ENCODE measurements around the gene GDF15.
"Not testable (repeated sequence)": the region's sequence is repeated elsewhere in the genome, so short reads cannot be mapped to it uniquely, and the experiment has no call there.

GDF15 gene, protein sequence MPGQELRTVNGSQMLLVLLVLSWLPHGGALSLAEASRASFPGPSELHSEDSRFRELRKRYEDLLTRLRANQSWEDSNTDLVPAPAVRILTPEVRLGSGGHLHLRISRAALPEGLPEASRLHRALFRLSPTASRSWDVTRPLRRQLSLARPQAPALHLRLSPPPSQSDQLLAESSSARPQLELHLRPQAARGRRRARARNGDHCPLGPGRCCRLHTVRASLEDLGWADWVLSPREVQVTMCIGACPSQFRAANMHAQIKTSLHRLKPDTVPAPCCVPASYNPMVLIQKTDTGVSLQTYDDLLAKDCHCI

GRCh38 chr19:18385675-18386542 is at the start of gene GDF15:
Gene GDF15 (plus strand): TSS chr19:18386158. CDS start chr19:18386190, 32 bp downstream.
- in situ Hi-C loops (cut with MboI; ENCODE audit: low sequenced_read_pairs): no loop called here

- in situ Hi-C loops (cut with MboI; ENCODE audit: low sequenced_read_pairs): no loop called here
Observed at GRCh38 chr19:18338541-18338940, 47.4 kb upstream of the GDF15 start.

DNA sequence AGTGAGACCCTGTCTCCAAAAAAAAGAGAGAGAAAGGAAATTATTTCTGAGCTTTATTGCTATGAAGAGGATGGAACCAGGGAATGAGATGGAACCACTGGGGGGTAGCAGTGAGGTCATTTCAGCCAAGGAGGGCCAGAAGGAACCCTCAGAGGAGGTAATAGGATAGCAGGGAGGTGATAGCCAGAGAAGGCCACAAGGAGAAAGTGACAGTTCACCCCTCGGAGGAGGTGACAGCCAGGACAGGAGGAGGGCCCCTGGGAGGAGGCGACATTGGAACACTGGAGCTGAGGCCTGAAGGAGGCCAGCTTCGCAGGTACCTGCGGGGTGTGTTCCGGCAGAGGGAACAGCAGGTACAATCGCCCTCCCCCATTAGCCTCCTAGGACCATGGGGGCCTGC is 46.2 kb upstream of the GDF15 start:
- in situ Hi-C loops (cut with MboI; ENCODE audit: low sequenced_read_pairs): no loop called here

- in situ Hi-C loops (cut with MboI; ENCODE audit: low sequenced_read_pairs): no loop called here
Observed at GRCh38 chr19:18340190-18340989, 45.6 kb upstream of the GDF15 start, which contains the start of gene PGPEP1. Gene PGPEP1 (plus strand): TSS chr19:18340598. CDS start chr19:18340682, 84 bp downstream.

DNA sequence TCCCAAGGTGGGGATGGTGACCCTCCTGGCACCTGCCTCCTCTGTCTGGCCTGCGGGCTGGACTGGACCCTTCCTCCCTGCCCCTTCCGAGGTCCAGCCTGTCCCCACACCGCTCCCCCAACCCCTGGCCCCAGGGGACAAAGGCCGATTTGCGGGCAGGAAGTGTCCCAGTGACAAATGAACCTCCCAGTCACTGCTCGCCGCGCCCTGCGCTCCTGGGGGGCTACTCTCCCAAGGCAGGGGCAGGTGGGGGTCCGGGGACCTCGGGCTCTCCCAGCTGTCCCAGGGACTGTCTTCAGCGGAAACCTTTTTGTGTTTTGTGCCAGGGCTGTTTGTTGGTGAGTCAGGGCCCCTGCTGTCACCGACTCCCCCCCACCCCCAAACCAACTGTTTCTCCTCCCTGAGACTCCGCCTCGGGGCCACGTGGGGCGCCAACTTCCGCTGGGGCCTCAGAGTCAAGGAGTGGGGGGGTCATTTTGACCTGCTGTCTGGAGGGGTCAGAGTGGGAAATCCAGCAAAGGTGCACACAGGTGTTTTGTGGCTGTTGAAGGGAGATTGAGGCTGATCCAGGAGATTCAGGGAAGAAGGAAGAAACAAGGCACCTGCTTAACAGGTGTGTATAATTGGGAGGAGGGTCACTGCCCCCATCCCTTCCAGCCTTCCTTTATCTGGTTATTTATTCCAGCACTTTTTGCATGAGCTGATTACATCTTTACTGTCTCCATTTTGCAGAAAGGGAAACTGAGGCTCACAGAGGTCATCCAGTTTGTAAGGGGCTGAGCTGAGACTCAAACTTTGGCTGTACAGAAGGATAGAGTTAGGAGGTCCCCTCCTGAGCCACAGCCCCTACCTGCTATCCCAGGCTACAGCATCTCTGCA is 44.7 kb upstream of the GDF15 start:
- in situ Hi-C loops (cut with MboI; ENCODE audit: low sequenced_read_pairs): no loop called here

DNA sequence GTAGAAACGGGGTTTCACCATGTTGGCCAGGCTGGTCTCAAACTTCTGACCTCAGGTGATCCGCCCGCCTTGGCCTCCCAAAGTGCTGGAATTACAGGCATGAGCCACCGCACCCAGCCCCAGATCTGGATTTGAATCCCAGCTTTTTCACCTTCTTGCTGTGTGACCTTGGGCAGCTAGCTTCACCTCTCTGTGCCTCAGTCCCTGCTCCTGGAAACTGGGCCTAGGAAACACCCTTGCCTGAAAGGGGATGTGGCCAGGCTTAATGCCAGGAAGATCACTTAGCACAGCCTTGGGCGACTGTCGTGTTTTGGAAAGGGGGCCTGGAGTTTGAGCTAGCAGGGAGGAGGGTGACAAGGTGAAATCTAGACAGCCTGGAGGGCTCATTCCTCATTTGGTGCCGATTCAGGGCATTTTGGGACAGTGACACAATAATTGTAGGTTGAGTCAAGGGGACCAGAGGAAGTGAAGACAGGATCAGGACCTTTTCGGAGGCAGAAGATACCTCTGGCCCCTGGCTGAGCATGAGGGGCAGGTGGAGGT is 43.8 kb upstream of the GDF15 start:
- in situ Hi-C loops (cut with MboI; ENCODE audit: low sequenced_read_pairs): no loop called here

DNA sequence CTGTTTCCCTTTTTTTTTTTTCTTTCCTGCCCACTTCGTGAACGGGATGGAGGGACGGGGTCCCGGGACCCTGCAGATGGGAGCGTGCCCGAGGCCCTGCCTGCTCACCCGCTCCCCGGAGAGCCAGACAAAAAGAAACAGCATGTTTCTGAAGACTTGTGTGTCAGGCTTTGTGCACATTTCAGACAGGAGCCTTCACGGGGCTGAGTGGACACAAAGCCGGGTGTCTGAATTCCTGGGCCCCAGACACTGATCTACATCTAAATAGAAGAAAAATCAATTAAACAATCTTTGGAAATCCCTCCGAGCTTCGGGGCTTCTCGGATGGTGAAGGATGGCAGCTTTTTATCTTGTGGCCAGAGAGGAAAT is 41.4 kb upstream of the GDF15 start:
- in situ Hi-C loops (cut with MboI; ENCODE audit: low sequenced_read_pairs): no loop called here

DNA sequence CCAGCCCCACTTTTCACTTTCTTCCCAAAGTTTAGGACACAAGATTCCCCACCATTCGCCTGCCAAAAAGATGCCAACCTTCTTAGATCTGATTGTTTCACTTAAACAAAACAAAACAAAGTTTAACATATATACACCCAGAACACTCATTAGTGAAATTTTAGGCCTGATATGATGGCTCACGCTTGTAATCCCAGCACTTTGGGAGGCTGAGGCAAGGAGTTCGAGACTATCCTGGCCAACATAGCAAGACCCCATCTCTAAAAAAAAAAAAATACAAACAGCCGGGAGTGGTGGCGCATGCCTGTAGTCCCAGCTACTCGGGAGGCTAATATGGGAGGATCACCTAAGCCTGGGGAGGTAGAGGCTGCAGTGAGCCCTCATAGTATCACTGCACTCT is 40.7 kb upstream of the GDF15 start:
- in situ Hi-C loops (cut with MboI; ENCODE audit: low sequenced_read_pairs): no loop called here

- in situ Hi-C loops (cut with MboI; ENCODE audit: low sequenced_read_pairs): no loop called here
Observed at GRCh38 chr19:18346091-18346490, 39.9 kb upstream of the GDF15 start.

GRCh38 chr19:18348171-18348570 is 37.8 kb upstream of the GDF15 start:
- in situ Hi-C loops (cut with MboI; ENCODE audit: low sequenced_read_pairs): no loop called here

DNA sequence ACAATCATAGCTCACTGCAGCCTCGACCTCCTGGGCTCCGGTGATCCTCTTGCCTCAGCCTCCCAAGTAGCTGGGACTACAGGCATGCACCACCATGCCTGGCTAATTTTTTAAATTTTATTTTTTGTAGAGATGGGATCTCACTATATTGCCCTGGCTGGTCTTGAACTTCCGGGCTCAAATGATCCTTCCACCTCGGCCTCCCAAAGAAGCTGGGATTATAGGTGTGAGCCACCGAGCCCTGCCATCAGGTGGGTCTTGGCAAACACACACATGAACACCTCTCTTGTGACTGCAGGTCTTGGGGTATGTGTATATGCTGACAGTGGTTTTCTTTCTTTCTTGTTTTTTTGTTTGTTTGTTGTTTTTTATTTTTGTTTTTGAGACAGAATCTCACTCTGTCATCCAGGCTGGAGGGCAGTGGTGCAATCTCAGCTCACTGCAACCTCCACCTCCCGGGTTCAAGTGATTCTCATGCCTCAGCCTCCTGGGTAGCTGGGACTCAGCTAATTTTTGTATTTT is 37.1 kb upstream of the GDF15 start:
- in situ Hi-C loops (cut with MboI; ENCODE audit: low sequenced_read_pairs): not testable (repeated sequence)

- in situ Hi-C loops (cut with MboI; ENCODE audit: low sequenced_read_pairs): no loop called here
Observed at GRCh38 chr19:18349524-18350128, 36.3 kb upstream of the GDF15 start.

DNA sequence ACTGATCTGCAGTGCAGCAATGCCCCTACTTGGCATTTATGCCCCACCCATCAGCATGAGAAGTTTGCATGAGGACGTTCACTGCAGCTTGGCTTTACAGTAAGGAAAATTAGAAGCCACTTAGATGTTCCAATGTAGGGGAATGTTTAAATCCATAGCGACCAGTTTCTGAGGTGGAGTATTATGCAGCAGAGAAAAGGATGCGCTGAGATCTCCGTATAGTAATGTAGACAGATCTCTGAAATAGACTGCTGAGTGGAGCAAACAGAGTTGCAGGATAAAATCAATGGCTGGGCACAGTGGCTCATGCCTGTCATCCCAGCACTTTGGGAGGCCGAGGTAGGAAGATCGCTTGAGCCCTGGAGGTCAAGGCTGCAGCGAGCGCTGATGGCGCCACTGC is 35.5 kb upstream of the GDF15 start:
- in situ Hi-C loops (cut with MboI; ENCODE audit: low sequenced_read_pairs): no loop called here

GRCh38 chr19:18351544-18351943 is 34.4 kb upstream of the GDF15 start:
- in situ Hi-C loops (cut with MboI; ENCODE audit: low sequenced_read_pairs): no loop called here

- in situ Hi-C loops (cut with MboI; ENCODE audit: low sequenced_read_pairs): no loop called here
Observed at GRCh38 chr19:18353378-18354005, 32.5 kb upstream of the GDF15 start.

- in situ Hi-C loops (cut with MboI; ENCODE audit: low sequenced_read_pairs): not testable (repeated sequence)
Observed at GRCh38 chr19:18354743-18355142, 31.2 kb upstream of the GDF15 start.

DNA sequence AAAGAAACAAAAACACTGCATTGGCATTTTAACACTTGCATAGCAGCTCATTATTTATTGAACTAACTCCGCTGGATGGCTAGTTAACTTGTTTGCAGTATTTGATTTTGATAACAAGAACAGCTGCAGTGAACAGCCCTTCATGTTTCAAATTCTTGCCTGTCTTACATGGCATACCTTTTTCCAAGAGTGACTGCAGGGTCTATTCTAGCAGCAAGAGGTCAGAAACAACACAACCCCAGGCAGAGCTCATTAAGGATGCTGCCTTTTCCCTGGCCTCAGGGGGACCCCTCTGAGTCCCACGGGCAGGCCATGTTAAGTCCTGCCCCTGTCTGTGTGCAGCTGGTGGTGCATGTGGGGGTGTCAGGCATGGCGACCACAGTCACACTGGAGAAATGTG is 28.9 kb upstream of the GDF15 start:
- in situ Hi-C loops (cut with MboI; ENCODE audit: low sequenced_read_pairs): no loop called here

- in situ Hi-C loops (cut with MboI; ENCODE audit: low sequenced_read_pairs): no loop called here
Observed at GRCh38 chr19:18361646-18362045, 24.3 kb upstream of the GDF15 start.

DNA sequence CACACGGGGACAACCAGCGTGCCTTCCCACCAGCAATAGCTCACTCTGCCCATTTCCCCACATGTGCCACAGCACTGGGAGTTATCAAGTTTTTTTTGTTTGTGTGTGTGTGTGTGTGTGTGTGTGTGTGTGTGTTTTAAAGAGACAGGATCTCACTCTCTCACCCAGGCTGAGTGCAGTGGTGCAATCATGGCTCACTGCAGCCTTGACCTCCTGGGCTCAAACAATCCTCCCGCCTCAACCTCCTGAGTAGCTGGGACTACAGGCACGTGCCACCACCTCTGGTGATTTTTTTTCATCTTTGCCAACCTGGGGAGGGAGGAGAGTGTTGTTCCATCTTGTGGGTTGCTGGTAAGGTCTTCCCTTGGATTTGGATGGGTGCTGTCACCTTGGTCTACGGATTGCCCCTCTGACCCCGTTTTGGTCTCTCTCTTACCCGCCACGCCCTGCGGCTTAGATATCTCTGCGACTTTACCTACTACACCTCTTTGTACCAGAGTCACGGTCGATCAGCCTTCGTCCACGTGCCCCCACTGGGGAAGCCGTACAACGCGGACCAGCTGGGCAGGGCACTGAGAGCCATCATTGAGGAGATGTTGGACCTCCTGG is 22.9 kb upstream of the GDF15 start:
- in situ Hi-C loops (cut with MboI; ENCODE audit: low sequenced_read_pairs): no loop called here

All from hTERT RPE-1 (cell line).